ENCODE measurements around the gene SH3RF1. TPM values are rescaled to one million over a fixed set of nuclear protein-coding genes. Genes with fewer than 3 reads are reported as not detected.

Gene SH3RF1
- total and polyA plus RNA-seq, 2 of the 13 experiments (the other 11 are each of a cell fraction or from before 2014, with no cell fraction given): 3.1 to 3.2 TPM

- TF ChIP-seq ELF3 (CRISPR knock-in tag; IDR thresholded peaks at IDR 0.05): 0 out of 2 replicates have a peak, but pooled peaks have one; percentile 38
- peak; percentile 95 for TF ChIP-seq PPARG (CRISPR knock-in tag; conservative IDR thresholded peaks at IDR 0.05)
- TF ChIP-seq FOXA1 (IDR thresholded peaks at IDR 0.05): no peak
- peak; percentile 42; the same call in 1 of the 2 replicates for TF ChIP-seq FOXA1 (CRISPR knock-in tag; IDR thresholded peaks at IDR 0.05)
- peak; percentile 46; the same call in 1 of the 2 replicates for TF ChIP-seq ZGPAT (CRISPR knock-in tag; IDR thresholded peaks at IDR 0.05)
- TF ChIP-seq, protein P1, sequence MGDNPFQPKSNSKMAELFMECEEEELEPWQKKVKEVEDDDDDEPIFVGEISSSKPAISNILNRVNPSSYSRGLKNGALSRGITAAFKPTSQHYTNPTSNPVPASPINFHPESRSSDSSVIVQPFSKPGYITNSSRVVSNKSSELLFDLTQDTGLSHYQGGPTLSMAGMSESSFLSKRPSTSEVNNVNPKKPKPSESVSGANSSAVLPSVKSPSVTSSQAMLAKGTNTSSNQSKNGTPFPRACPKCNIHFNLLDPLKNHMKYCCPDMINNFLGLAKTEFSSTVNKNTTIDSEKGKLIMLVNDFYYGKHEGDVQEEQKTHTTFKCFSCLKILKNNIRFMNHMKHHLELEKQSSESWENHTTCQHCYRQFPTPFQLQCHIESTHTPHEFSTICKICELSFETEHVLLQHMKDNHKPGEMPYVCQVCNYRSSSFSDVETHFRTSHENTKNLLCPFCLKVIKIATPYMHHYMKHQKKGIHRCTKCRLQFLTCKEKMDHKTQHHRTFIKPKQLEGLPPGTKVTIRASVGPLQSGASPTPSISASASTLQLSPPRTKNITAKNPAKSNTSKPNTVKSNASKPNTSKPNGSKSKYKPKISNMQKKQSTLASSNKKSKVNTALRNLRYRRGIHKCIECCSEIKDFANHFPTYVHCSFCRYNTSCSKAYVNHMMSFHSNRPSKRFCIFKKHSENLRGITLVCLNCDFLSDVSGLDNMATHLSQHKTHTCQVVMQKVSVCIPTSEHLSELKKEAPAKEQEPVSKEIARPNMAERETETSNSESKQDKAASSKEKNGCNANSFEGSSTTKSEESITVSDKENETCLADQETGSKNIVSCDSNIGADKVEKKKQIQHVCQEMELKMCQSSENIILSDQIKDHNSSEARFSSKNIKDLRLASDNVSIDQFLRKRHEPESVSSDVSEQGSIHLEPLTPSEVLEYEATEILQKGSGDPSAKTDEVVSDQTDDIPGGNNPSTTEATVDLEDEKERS (CRISPR knock-in tag; IDR thresholded peaks at IDR 0.05): 0 out of 2 replicates have a peak, but pooled peaks have one; percentile 28
- no peak for TF ChIP-seq RAD51 (IDR thresholded peaks at IDR 0.05; ENCODE audit: borderline replicate concordance)
- TF ChIP-seq, protein P2, sequence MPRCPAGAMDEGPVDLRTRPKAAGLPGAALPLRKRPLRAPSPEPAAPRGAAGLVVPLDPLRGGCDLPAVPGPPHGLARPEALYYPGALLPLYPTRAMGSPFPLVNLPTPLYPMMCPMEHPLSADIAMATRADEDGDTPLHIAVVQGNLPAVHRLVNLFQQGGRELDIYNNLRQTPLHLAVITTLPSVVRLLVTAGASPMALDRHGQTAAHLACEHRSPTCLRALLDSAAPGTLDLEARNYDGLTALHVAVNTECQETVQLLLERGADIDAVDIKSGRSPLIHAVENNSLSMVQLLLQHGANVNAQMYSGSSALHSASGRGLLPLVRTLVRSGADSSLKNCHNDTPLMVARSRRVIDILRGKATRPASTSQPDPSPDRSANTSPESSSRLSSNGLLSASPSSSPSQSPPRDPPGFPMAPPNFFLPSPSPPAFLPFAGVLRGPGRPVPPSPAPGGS (CRISPR knock-in tag; IDR thresholded peaks at IDR 0.05): 0 out of 2 replicates have a peak, but pooled peaks have one; percentile 42
- peak; percentile 69 for TF ChIP-seq HIC2 (CRISPR knock-in tag; IDR thresholded peaks at IDR 0.05; ENCODE audit: low read depth)
- TF ChIP-seq ZNF331 (CRISPR knock-in tag; IDR thresholded peaks at IDR 0.05): peak; percentile 69; the same call in 1 of the 2 replicates
- peak; percentile 23; the same call in 1 of the 2 replicates for TF ChIP-seq IRF2 (CRISPR knock-in tag; IDR thresholded peaks at IDR 0.05)
- no peak for TF ChIP-seq STAT5B (CRISPR knock-in tag; IDR thresholded peaks at IDR 0.05)
- 0 out of 2 replicates have a peak, but pooled peaks have one; percentile 7 for TF ChIP-seq BCL6 (CRISPR knock-in tag; IDR thresholded peaks at IDR 0.05)
- TF ChIP-seq, protein P3, sequence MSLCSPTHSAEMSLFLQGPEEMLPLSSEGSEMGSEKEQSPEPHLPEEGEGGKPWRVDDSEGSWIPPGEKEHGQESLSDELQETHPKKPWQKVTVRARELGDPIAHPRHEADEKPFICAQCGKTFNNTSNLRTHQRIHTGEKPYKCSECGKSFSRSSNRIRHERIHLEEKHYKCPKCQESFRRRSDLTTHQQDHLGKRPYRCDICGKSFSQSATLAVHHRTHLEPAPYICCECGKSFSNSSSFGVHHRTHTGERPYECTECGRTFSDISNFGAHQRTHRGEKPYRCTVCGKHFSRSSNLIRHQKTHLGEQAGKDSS (CRISPR knock-in tag; IDR thresholded peaks at IDR 0.05; ENCODE audit: borderline replicate concordance, low read depth): peak; percentile 39; the same call in 1 of the 2 replicates
- TF ChIP-seq GATAD2A (CRISPR knock-in tag; IDR thresholded peaks at IDR 0.05): peak; percentile 54
- TF ChIP-seq, protein P4, sequence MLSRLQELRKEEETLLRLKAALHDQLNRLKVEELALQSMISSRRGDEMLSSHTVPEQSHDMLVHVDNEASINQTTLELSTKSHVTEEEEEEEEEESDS (CRISPR knock-in tag; IDR thresholded peaks at IDR 0.05; ENCODE audit: borderline replicate concordance): no peak
- peak; percentile 25; the same call in 1 of the 2 replicates for TF ChIP-seq ARID4A (CRISPR knock-in tag; IDR thresholded peaks at IDR 0.05; ENCODE audit: borderline replicate concordance)
These were observed 202.3 kb downstream of the SH3RF1 start (continued) for GRCh38 chr4:169068423-169068822.

Measured in HepG2 (cell line).